ENCODE measurements around the gene STRBP.

The STRBP gene

DNA sequence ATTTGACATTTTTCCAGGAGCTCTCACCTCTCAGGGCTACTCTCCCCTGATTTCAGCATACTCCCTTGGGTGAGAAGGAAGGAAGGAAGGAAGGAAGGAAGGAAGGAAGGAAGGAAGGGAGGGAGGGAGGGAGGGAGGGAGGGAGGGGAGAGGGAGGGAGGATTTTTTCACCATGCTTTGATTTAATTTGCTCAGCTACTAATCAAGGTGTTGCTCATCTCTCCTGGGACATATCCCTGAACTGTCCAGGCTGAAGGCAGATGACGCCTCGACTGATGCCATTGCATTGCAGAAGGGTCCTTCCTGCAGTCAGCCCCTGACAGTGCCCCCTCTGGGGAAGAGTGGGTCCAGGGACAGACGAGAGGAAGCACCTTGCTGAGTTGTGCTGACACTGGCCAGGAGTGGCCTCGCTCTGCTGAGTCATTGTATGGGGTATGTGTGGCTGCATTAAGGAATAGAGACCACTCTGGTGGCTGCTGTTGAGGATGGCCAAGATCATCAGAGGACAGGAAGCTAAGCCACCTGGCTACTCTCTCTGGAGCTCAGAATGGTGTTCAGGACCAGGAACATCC, 44.0 kb upstream of the STRBP start:
- Histone ChIP-seq H3K4me2 (ENCODE audit: low read length) (peak overlapping the region; percentile 50), H2AFZ (no peak overlapping the region), H3K9ac (no peak overlapping the region), H3K27me3 (ENCODE audit: control insufficient read depth, insufficient read depth, low read length) (no peaks in the 10 kb centered on the region), H3K27ac (peak overlapping the region; percentile 87), H3K4me3 (ENCODE audit: low read depth, low read length) (no peak overlapping the region), H3K36me3 (ENCODE audit: control insufficient read depth, insufficient read depth, low read length) (no peaks in the 10 kb centered on the region), H3K79me2 (no peaks in the 10 kb centered on the region), H3K9me3 (ENCODE audit: control insufficient read depth, low read length) (no peaks in the 10 kb centered on the region), H3K4me1 (peaks cover 21% of the 10 kb centered on the region)
- TF ChIP-seq, protein P1, sequence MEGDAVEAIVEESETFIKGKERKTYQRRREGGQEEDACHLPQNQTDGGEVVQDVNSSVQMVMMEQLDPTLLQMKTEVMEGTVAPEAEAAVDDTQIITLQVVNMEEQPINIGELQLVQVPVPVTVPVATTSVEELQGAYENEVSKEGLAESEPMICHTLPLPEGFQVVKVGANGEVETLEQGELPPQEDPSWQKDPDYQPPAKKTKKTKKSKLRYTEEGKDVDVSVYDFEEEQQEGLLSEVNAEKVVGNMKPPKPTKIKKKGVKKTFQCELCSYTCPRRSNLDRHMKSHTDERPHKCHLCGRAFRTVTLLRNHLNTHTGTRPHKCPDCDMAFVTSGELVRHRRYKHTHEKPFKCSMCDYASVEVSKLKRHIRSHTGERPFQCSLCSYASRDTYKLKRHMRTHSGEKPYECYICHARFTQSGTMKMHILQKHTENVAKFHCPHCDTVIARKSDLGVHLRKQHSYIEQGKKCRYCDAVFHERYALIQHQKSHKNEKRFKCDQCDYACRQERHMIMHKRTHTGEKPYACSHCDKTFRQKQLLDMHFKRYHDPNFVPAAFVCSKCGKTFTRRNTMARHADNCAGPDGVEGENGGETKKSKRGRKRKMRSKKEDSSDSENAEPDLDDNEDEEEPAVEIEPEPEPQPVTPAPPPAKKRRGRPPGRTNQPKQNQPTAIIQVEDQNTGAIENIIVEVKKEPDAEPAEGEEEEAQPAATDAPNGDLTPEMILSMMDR (IDR thresholded peaks at IDR 0.05): no peak

DNA sequence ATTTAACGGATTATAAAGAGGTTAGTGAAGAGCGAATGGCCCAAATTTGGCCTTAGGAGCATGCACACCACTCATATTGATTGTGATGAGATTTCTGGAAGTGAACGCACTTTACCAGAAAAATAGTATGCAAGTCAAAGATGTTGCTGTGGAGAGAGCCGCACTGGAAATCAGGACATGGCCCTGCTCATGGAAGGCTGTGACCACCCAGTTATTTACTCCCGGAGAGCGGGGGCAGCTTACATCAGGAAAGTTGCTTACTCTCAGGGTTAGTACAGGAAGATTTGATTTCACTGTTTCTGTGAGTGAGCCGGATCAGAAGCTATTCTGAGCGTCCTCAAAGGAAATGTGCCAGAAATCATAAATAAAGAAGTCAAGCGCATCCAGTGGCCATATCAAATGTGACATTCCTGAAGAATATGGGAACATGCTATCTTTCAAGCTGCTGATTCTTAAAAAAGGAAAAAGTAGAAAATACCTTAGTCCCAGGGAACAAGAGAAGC, 42.9 kb upstream of the STRBP start:
- H3K27me3 ChIP-seq (ENCODE audit: control insufficient read depth, insufficient read depth, low read length): no peaks in the 10 kb centered on the region
- peaks cover 29% of the 10 kb centered on the region for H3K4me1 ChIP-seq
- H2AFZ ChIP-seq: peak overlapping the region; percentile 68
- H3K9ac ChIP-seq: no peak overlapping the region
- H3K27ac ChIP-seq: peak overlapping the region; percentile 87
- no peaks in the 10 kb centered on the region for H3K9me3 ChIP-seq (ENCODE audit: control insufficient read depth, low read length)
- H3K4me3 ChIP-seq (ENCODE audit: low read depth, low read length): no peak overlapping the region
- no peaks in the 10 kb centered on the region for H3K36me3 ChIP-seq (ENCODE audit: control insufficient read depth, insufficient read depth, low read length)
- TF ChIP-seq, protein P1 (IDR thresholded peaks at IDR 0.05): no peak
- peak overlapping the region; percentile 50 for H3K4me2 ChIP-seq (ENCODE audit: low read length)
- no peaks in the 10 kb centered on the region for H3K79me2 ChIP-seq

DNA sequence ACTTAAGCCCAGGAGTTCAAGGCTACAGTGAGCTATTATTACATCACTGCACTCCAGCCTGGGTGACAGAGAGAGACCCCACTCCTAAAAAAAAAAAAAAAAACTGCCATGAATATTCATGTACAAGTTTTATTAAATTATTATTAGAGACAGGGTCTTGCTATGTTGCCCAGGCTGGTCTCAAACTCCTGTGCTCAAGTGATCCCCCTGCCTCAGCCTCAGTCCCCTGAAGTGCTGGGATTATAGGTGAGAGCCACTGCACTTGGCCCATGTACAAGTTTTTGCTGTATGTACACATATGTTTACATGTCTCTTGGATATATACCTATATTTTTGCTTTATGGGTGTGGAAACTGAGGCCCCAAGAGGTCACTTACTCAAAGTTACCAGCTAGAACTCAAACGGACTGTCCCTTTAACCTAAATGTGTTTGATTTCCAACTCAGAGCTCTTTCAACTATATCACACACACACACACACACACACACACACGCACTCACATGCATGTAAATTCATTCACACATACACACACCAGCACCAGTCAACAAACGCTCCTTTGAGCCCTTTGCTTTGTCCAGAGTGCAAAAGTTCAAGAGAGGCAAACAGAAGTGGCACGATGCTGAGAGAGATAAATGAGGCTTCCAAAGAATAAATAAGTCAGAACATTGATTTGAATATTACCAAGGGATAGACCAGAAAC, 42.3 kb upstream of the STRBP start:
- Histone ChIP-seq H3K27me3 (ENCODE audit: control insufficient read depth, insufficient read depth, low read length) (no peaks in the 10 kb centered on the region), H3K27ac (peak overlapping the region; percentile 87)

DNA sequence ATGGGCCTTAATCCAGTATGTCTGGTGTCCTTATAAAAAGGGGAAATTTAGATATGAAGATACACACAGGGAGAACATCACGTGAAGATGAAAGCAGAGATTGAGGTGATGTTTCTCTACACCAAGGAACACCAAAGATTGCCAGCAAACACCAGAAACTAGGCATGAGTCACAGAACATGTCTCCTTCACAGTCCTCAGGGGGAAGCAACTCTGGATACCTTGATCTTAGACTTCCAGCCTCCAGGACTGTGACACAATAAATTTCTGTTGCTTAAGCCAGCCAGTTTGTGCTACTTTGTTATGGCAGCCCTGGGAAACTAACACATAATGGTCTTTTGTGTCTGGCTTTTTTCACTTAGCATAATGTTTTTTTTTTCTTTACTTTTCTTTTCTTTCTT, 41.2 kb upstream of the STRBP start:
- Histone ChIP-seq H3K4me2 (ENCODE audit: low read length) (no peak overlapping the region), H3K27ac (peak overlapping the region; percentile 25), H3K36me3 (ENCODE audit: control insufficient read depth, insufficient read depth, low read length) (no peaks in the 10 kb centered on the region), H3K79me2 (no peaks in the 10 kb centered on the region), H3K9ac (no peak overlapping the region), H2AFZ (no peak overlapping the region), H3K4me3 (ENCODE audit: low read depth, low read length) (no peak overlapping the region), H3K9me3 (ENCODE audit: control insufficient read depth, low read length) (no peaks in the 10 kb centered on the region), H3K4me1 (peaks cover 35% of the 10 kb centered on the region), H3K27me3 (ENCODE audit: control insufficient read depth, insufficient read depth, low read length) (no peaks in the 10 kb centered on the region)
- TF ChIP-seq, protein P1 (IDR thresholded peaks at IDR 0.05): no peak

More for the DNA sequence above, 42.3 kb upstream of the STRBP start:
- TF ChIP-seq, protein P1 (IDR thresholded peaks at IDR 0.05): no peak
- no peaks in the 10 kb centered on the region for H3K79me2 ChIP-seq
- no peaks in the 10 kb centered on the region for H3K36me3 ChIP-seq (ENCODE audit: control insufficient read depth, insufficient read depth, low read length)
- peak overlapping the region; percentile 68 for H2AFZ ChIP-seq
- H3K4me3 ChIP-seq (ENCODE audit: low read depth, low read length): no peak overlapping the region
- H3K4me2 ChIP-seq (ENCODE audit: low read length): peak overlapping the region; percentile 50
- H3K9ac ChIP-seq: no peak overlapping the region
- H3K9me3 ChIP-seq (ENCODE audit: control insufficient read depth, low read length): no peaks in the 10 kb centered on the region
- peaks cover 33% of the 10 kb centered on the region for H3K4me1 ChIP-seq

Data from parathyroid adenoma (tissue), 2 donors.